Activated CD4-positive, alpha-beta T cell treated with anti-CD3 and anti-CD28 coated beads for 36 hours (primary cell): ENCODE data around the gene CYP2S1. TPM values are rescaled to one million over a fixed set of nuclear protein-coding genes. Genes with fewer than 3 reads are reported as not detected.
"Not testable (repeated sequence)": the region's sequence is repeated elsewhere in the genome, so short reads cannot be mapped to it uniquely, and the experiment has no call there.

Source experiments
- ATAC-seq: fragments of 200-7000 bp; cut with Tn5 transposase; one replicate; pipeline ENCODE4 v1.10.0; 2021; ENCODE audit warnings: mild to moderate bottlenecking, moderate library complexity
- CTCF ChIA-PET: fragments of 350-600 bp; sonication (Branson Sonifier 250); formaldehyde crosslinking; loops from one replicate; lab custom pipeline; 2021; ENCODE audit warnings: antibody characterized with exemption; lab: Charles Lee
- POLR2A ChIA-PET: fragments of 350-600 bp; sonication (Branson Sonifier 250); formaldehyde crosslinking; loops from one replicate; lab custom pipeline; 2021; ENCODE audit warnings: antibody characterized with exemption, inconsistent platforms; lab: Charles Lee
- DNase-seq: peaks from one replicate; pipeline ENCODE4 v3.0.0-alpha.2; 2020
- H3K27ac Mint-ChIP-seq: one replicate; pipeline ENCODE4 v1.8.0; 2021; ENCODE audit warnings: mixed read lengths
- H3K27me3 Mint-ChIP-seq: one replicate; pipeline ENCODE4 v1.8.0; 2021; ENCODE audit warnings: mixed read lengths
- H3K36me3 Mint-ChIP-seq: one replicate; pipeline ENCODE4 v1.8.0; 2021; ENCODE audit warnings: low read depth, mixed read lengths
- H3K4me1 Mint-ChIP-seq: one replicate; pipeline ENCODE4 v1.8.0; 2021; ENCODE audit warnings: mixed read lengths
- H3K4me3 Mint-ChIP-seq: one replicate; pipeline ENCODE4 v1.8.0; 2021; ENCODE audit warnings: mild to moderate bottlenecking, moderate library complexity, mixed read lengths
- H3K9me3 Mint-ChIP-seq: one replicate; pipeline ENCODE4 v1.8.0; 2021; ENCODE audit warnings: low read depth, mixed read lengths
- intact Hi-C, 2 experiments: fragments of 100-400 bp; cut with DNase I in 1 of 2; cut with micrococcal nuclease in 1 of 2; formaldehyde crosslinking; loops; one replicate each; pipeline versions ENCODE4 v1.14.2 to v1.15.1; 2022 to 2024; cut with DNase I, micrococcal nuclease
- total RNA-seq, 2 experiments: library from RNA; stranded (reverse); gene quantifications; one replicate each; pipeline ENCODE4 v1.2.3, GENCODE V29; 2021

CYP2S1 gene
- total RNA-seq, 2 experiments from 2014 or later, result 0.46 to 0.84 TPM

GRCh38 chr19:41229338-41229737, 36.3 kb downstream of the CYP2S1 start:
- intact Hi-C loops, H3K36me3 Mint-ChIP-seq, H3K27ac Mint-ChIP-seq, DNase-seq, H3K27me3 Mint-ChIP-seq, ATAC-seq, H3K4me3 Mint-ChIP-seq, H3K9me3 Mint-ChIP-seq: not testable (repeated sequence)
- peaks cover 18% of the 10 kb centered on the region for H3K4me1 Mint-ChIP-seq
- POLR2A ChIA-PET, result interaction anchor here (0.6 kb wide), 1 partner anchor 37 kb away, joined by 3 read pairs; no protein-coding TSS in a partner anchor
- CTCF ChIA-PET, result interaction anchor here (0.6 to 0.8 kb wide), 2 partner anchors 28 to 566 kb away, joined by 3 to 4 read pairs; no protein-coding TSS in a partner anchor

GRCh38 chr19:41230067-41230857, 37.2 kb downstream of the CYP2S1 start:
- Mint-ChIP-seq H3K27me3 (peaks cover 2% of the 10 kb centered on the region), H3K36me3 (no peaks in the 10 kb centered on the region), H3K27ac (no peak overlapping the region), H3K9me3 (no peaks in the 10 kb centered on the region), H3K4me1 (peaks cover 15% of the 10 kb centered on the region), H3K4me3 (no peak overlapping the region)
- ChIA-PET POLR2A (no interaction called here), CTCF (interaction anchor here (0.7 kb wide), 1 partner anchor 32 kb away, joined by 3 read pairs; no protein-coding TSS in a partner anchor)
- intact Hi-C loops, result no loop called here
- DNase-seq, result no peak
- no peak for ATAC-seq

DNA sequence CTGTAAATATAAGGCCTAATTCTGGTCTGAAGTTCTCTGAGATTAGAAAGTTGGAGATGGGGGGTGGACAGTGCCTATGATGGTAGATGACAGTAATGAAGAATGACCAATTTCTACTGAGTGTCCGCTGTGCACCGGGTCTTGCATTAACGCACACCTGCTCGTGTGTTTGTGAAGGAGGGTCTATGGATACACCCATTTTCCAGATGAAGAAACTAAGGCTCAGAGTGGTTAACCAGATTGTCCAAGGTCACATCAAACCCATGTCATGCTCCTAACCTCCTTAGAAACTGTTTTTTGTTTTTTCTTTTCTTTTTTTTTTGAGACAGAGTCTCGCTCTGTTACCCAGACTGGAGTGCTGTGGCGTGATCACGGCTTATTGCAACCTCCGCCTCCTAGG, 39.7 kb downstream of the CYP2S1 start:
- ATAC-seq (no peak), DNase-seq (no peak)
- Mint-ChIP-seq H3K9me3 (no peaks in the 10 kb centered on the region), H3K4me3 (no peak overlapping the region), H3K27me3 (peaks cover 2% of the 10 kb centered on the region), H3K36me3 (no peaks in the 10 kb centered on the region), H3K27ac (no peak overlapping the region), H3K4me1 (no peaks in the 10 kb centered on the region)
- intact Hi-C loops, result no loop called here
- ChIA-PET CTCF (interaction anchor here (1.0 to 1.6 kb wide), 2 partner anchors 12 to 26 kb away, joined by 3 to 4 read pairs; no protein-coding TSS in a partner anchor), POLR2A (no interaction called here)

DNA sequence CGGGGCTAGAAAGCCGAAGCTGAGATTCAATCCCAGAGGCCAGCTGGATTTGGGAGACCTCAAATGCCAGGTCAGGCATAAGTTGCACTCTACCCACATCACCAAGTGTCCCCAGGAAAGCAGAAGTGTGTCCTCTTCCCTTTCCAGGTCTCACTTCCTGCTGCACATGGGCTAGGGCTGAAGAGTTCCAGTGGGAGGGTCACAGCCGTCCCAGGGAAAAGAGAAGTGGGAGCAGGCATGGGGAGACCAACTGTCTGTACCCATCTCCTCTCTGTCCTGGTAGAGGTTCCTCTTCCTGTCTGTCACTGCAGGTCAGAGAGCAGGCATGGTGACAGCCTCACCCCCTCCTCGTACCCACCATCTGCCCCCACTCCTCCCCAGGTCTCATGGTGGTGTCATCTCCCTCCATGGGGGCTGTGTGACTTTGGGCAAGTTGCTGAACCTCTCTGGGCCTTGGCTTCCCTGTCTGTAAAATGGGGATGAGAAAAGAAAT, 40.8 kb downstream of the CYP2S1 start:
- ChIA-PET POLR2A (interaction anchor here (0.7 kb wide), 1 partner anchor 587 kb away, joined by 9 read pairs; no protein-coding TSS in a partner anchor), CTCF (interaction anchor here (1.6 kb wide), 1 partner anchor 13 kb away, joined by 4 read pairs; no protein-coding TSS in a partner anchor)
- no peak for DNase-seq
- ATAC-seq, result no peak
- intact Hi-C loops, result no loop called here
- no peak overlapping the region for H3K4me3 Mint-ChIP-seq
- H3K27ac Mint-ChIP-seq, result no peak overlapping the region
- no peaks in the 10 kb centered on the region for H3K9me3 Mint-ChIP-seq
- H3K27me3 Mint-ChIP-seq, result no peaks in the 10 kb centered on the region
- H3K36me3 Mint-ChIP-seq, result no peaks in the 10 kb centered on the region
- no peaks in the 10 kb centered on the region for H3K4me1 Mint-ChIP-seq

DNA sequence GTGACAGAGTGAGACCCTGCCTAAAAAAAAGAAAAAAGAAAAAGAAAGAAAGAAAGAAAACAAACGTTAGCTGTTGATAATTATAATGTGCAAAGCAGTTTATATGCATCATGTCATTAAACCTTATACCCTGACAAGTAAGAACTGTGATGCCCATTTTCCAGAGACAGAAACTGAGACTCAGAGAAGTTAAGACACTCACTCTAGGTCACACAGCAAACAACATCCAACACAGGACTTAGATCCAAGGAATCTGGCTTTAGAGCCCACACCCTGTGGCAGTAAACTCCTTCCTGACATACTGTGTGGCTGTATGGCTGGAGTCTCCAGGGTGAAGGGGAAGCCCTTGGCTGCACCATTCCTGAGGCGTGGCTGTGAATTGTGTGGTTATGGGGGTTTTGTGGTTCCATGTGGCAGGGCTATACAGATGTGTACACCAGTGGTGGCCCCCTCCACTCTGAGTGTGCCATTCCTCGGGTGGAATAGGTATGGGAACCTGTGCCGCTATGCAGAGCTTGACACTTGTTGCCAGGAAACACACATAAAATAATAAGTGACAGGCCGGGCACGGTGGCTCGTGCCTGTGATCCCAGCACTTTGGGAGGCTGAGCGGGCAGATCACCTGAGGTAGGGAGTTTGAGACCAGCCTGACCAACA, 41.6 kb downstream of the CYP2S1 start:
- POLR2A ChIA-PET, result no interaction called here
- no peaks in the 10 kb centered on the region for H3K36me3 Mint-ChIP-seq
- CTCF ChIA-PET, result interaction anchor here (1.0 kb wide), 1 partner anchor 30 kb away, joined by 3 read pairs; no protein-coding TSS in a partner anchor

DNA sequence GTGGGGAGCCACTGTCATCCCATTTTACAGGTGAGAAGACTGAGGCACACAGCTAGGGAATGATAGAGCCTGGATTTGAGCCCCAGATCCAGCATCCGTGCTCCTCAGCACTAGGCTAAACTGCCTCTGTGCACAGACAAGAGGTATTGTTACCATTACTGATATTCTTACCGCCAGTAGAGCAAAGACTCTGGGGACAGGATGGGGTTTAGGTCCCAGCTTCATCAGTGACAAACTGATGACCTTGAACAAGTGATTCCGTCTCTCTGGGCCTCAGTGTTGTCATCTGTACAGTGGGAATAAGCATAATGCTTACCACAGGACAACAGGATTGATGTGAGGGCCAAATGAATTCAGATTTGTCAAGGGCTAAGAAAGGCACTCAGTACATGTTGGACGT, 42.5 kb downstream of the CYP2S1 start:
- DNase-seq (no peak), ATAC-seq (no peak)
- intact Hi-C loops, result loop anchor here in 1 of 2 experiments (5.0 kb wide), 1 partner anchor 733 kb away; no protein-coding TSS in a partner anchor
- Mint-ChIP-seq H3K4me3 (no peak overlapping the region), H3K4me1 (no peaks in the 10 kb centered on the region), H3K9me3 (no peaks in the 10 kb centered on the region), H3K27ac (no peak overlapping the region), H3K36me3 (no peaks in the 10 kb centered on the region), H3K27me3 (no peaks in the 10 kb centered on the region)
- ChIA-PET CTCF (interaction anchor here (1.0 kb wide), 1 partner anchor 31 kb away, joined by 3 read pairs; no protein-coding TSS in a partner anchor), POLR2A (no interaction called here)

More for the DNA sequence above, 41.6 kb downstream of the CYP2S1 start:
- intact Hi-C loops, result loop anchor here in 1 of 2 experiments (5.0 kb wide), 1 partner anchor 732 kb away; no protein-coding TSS in a partner anchor
- Mint-ChIP-seq H3K27ac (no peak overlapping the region), H3K27me3 (no peaks in the 10 kb centered on the region), H3K4me1 (no peaks in the 10 kb centered on the region), H3K9me3 (no peaks in the 10 kb centered on the region), H3K4me3 (no peak overlapping the region)
- no peak for DNase-seq
- no peak for ATAC-seq

DNA sequence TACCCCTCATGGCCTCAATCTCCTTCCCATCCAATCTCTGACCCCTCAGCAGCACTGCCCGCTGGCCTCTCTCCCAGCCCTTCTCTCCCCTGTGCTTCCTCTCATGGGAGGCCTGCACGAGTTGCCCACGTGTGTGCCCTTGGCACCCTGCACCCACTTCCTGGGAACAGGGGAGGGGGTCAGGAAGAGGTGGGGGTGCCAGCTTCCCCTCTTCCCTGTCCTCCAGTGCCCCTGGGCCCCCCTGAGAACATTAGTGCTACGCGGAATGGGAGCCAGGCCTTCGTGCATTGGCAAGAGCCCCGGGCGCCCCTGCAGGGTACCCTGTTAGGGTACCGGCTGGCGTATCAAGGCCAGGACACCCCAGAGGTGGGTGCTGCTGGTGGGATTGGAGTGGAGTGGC, 45.2 kb downstream of the CYP2S1 start:
- no peak for ATAC-seq
- Mint-ChIP-seq H3K36me3 (no peaks in the 10 kb centered on the region), H3K27me3 (no peaks in the 10 kb centered on the region), H3K4me3 (no peak overlapping the region), H3K4me1 (no peaks in the 10 kb centered on the region), H3K27ac (no peak overlapping the region), H3K9me3 (no peaks in the 10 kb centered on the region)
- no peak for DNase-seq
- ChIA-PET CTCF (no interaction called here), POLR2A (no interaction called here)
- intact Hi-C loops, result loop anchor here in 1 of 2 experiments (5.0 kb wide), 1 partner anchor 736 kb away; no protein-coding TSS in a partner anchor

DNA sequence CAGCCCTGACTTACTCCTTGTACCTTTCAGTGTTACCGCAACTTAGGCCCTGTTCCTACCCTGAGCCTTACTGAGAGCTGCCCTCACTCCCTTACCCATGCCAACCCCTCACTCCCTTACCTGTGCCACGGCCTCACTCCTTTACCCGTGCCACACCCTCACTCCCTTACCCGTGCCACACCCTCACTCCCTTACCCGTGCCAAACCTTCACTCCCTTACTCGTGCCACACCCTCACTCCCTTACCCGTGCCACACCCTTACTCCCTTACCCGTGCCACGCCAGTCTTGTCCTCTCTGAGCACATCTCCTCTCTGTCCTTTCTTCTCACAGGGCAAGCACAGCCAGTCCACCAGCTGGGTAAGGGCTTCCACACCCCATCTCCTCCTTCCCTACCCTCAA, 46.3 kb downstream of the CYP2S1 start:
- POLR2A ChIA-PET, result no interaction called here
- intact Hi-C loops, result loop anchor here in 1 of 2 experiments (5.0 kb wide), 1 partner anchor 737 kb away; no protein-coding TSS in a partner anchor
- Mint-ChIP-seq H3K4me3 (no peak overlapping the region), H3K27me3 (no peaks in the 10 kb centered on the region), H3K4me1 (no peaks in the 10 kb centered on the region), H3K36me3 (no peaks in the 10 kb centered on the region), H3K9me3 (no peaks in the 10 kb centered on the region), H3K27ac (no peak overlapping the region)
- CTCF ChIA-PET, result interaction anchor here (0.6 kb wide), 1 partner anchor 26 kb away, joined by 3 read pairs; no protein-coding TSS in a partner anchor
- ATAC-seq, result no peak
- no peak for DNase-seq

GRCh38 chr19:41239961-41240574, 47.0 kb downstream of the CYP2S1 start:
- Mint-ChIP-seq H3K27me3 (no peaks in the 10 kb centered on the region), H3K27ac (no peak overlapping the region), H3K4me1 (no peaks in the 10 kb centered on the region), H3K36me3 (no peaks in the 10 kb centered on the region), H3K4me3 (no peak overlapping the region), H3K9me3 (no peaks in the 10 kb centered on the region)
- intact Hi-C loops, result loop anchor here in 1 of 2 experiments (5.0 kb wide), 1 partner anchor 738 kb away; no protein-coding TSS in a partner anchor
- DNase-seq, result no peak
- no peak for ATAC-seq
- ChIA-PET POLR2A (no interaction called here), CTCF (no interaction called here)

GRCh38 chr19:41241859-41242258, 48.8 kb downstream of the CYP2S1 start:
- ChIA-PET POLR2A (no interaction called here), CTCF (interaction anchor here (0.5 to 0.9 kb wide), 2 partner anchors 11 to 20 kb away, joined by 3 read pairs; no protein-coding TSS in a partner anchor)
- intact Hi-C loops, result no loop called here
- Mint-ChIP-seq H3K9me3 (no peaks in the 10 kb centered on the region), H3K27me3 (no peaks in the 10 kb centered on the region), H3K36me3 (no peaks in the 10 kb centered on the region), H3K27ac (no peak overlapping the region), H3K4me3 (no peak overlapping the region), H3K4me1 (no peaks in the 10 kb centered on the region)
- DNase-seq (no peak), ATAC-seq (no peak)

DNA sequence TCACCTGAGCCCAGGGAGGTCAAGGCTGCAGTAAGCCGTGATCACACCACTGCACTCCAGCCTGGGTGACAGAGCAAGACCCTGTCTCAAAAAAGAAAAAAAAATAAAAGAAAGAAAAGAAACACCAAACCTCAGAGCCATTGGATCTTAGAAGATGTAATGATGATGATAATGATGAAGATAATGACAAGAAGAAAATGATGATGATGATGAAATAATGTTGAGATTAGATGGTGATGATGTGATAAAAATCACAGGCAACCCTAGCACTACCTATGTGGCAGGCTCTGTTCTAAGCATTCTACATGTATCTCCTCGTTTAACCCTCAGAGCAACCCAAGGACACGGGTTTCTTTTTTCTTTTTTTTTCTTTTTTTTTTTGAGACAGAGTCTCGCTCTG, 51.1 kb downstream of the CYP2S1 start:
- POLR2A ChIA-PET, result no interaction called here
- H3K36me3 Mint-ChIP-seq, result no peaks in the 10 kb centered on the region
- ATAC-seq (no peak), DNase-seq (no peak)
- no peaks in the 10 kb centered on the region for H3K9me3 Mint-ChIP-seq
- H3K27ac Mint-ChIP-seq, result no peak overlapping the region
- no peaks in the 10 kb centered on the region for H3K4me1 Mint-ChIP-seq
- CTCF ChIA-PET, result interaction anchor here (0.6 to 0.7 kb wide), 2 partner anchors 13 to 1289 kb away, joined by 4 to 5 read pairs; no protein-coding TSS in a partner anchor
- intact Hi-C loops, result no loop called here
- no peak overlapping the region for H3K4me3 Mint-ChIP-seq
- H3K27me3 Mint-ChIP-seq, result no peaks in the 10 kb centered on the region
